Measurements from ENCODE around the gene FOXC2. TPM values are rescaled to one million over a fixed set of nuclear protein-coding genes. Genes with fewer than 3 reads are reported as not detected.
"Not testable (repeated sequence)": the region's sequence is repeated elsewhere in the genome, so short reads cannot be mapped to it uniquely, and the experiment has no call there.

FOXC2 gene
- total RNA-seq, 5 donors from 2014 or later (not counting 1 experiment from before 2014, with no cell fraction given): not detected

GRCh38 chr16:86584071-86584685, 17.5 kb downstream of the FOXC2 start:
- H3K27me3 ChIP-seq (replicated peaks in 1 of 2; ENCODE audit: control insufficient read depth in 2 of 2, extremely low read depth in 1 of 2, insufficient read depth in 2 of 2, low read length in 1 of 2): peaks cover 10 to 37% of the 10 kb centered on the region in 2 experiments
- no peak for DNase-seq
- POLR2A ChIA-PET: no interaction called here
- no peak overlapping the region for H3K27ac Mint-ChIP-seq
- H3K4me1 ChIP-seq (ENCODE audit: control insufficient read depth in 1 of 2, extremely low read depth in 1 of 2, insufficient read depth in 2 of 2, low read length in 2 of 2): no peaks in the 10 kb centered on the region
- no peak overlapping the region for H3K4me3 Mint-ChIP-seq
- no peaks in the 10 kb centered on the region for H3K9me3 ChIP-seq
- no peak overlapping the region for H3K4me3 ChIP-seq (ENCODE audit: control insufficient read depth in 1 of 2, extremely low read depth in 1 of 2, low read length in 1 of 2)
- no peaks in the 10 kb centered on the region for H3K4me1 Mint-ChIP-seq
- H3K27me3 Mint-ChIP-seq: peaks cover 28 to 37% of the 10 kb centered on the region in 2 donors
- no peaks in the 10 kb centered on the region for H3K36me3 Mint-ChIP-seq
- no peak overlapping the region for H3K27ac ChIP-seq (ENCODE audit: low read length)
- CTCF ChIA-PET: no interaction called here
- no peaks in the 10 kb centered on the region for H3K36me3 ChIP-seq (ENCODE audit: control insufficient read depth in 2 of 2, extremely low read depth in 1 of 2, insufficient read depth in 1 of 2, low read length in 1 of 2)
- 83% methylated on average over 3 of the region's 6 CpGs for WGBS (ENCODE audit: insufficient coverage)
- no peak for ATAC-seq (replicated peaks in 1 of 4)
- H3K9me3 Mint-ChIP-seq: no peaks in the 10 kb centered on the region

DNA sequence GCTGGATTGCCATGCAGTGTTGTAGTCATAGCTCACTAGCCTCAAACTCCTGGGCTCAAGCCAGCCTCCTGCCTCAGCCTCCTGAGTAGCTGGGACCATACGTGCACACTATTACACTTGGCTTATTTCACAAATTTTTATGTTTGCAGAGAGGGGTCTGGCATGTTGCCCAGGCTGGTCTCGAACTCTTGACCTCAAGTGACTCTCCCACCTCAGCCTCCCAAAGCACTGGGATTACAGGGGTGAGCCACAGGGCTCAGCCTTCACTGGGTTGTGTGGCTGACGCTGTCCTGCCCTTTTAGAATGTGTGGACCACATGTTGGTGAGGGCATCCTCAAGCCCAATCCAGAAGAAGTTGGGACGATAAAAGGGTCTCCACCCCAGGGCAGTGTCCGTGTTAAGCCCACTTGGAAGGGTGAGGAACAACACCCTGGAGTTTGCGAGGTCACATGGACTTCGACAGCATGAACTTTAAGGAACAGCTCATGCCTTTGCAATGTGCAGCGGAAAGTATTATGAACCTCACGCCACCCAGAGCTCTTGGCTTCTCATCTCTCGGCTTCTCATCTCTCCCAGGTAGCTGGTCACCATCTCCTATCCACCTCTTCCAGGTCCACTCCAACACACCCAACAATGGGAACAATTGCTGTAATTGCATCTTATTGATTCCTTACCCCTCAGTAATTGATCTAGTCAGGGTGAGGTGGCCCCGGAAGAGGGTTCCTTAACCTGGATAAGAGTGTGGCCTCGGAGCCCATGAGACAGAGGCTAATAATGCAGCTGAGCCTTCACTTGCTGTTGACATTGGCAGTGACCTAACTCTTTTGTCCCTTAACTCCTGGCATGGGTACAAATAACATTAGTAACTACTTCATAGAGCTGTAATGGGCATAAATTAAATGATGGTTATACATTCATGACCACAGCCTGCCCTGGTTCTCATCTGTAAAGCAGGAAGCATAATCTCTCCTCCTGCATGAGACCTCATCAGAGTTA, 18.4 kb downstream of the FOXC2 start:
- CTCF ChIA-PET: no interaction called here
- Histone ChIP-seq H3K4me1 (ENCODE audit: control insufficient read depth in 1 of 2, extremely low read depth in 1 of 2, insufficient read depth in 2 of 2, low read length in 2 of 2) (no peaks in the 10 kb centered on the region), H3K36me3 (ENCODE audit: control insufficient read depth in 2 of 2, extremely low read depth in 1 of 2, insufficient read depth in 1 of 2, low read length in 1 of 2) (no peaks in the 10 kb centered on the region), H3K4me3 (ENCODE audit: control insufficient read depth in 1 of 2, extremely low read depth in 1 of 2, low read length in 1 of 2) (no peak overlapping the region), H3K27me3 (replicated peaks in 1 of 2; ENCODE audit: control insufficient read depth in 2 of 2, extremely low read depth in 1 of 2, insufficient read depth in 2 of 2, low read length in 1 of 2) (peaks cover 10 to 31% of the 10 kb centered on the region in 2 experiments), H3K9me3 (no peaks in the 10 kb centered on the region), H3K27ac (ENCODE audit: low read length) (no peak overlapping the region)
- POLR2A ChIA-PET: no interaction called here
- H3K4me3 Mint-ChIP-seq: no peak overlapping the region
- DNase-seq (no peak), ATAC-seq (replicated peaks in 1 of 4) (no peak)
- H3K36me3 Mint-ChIP-seq: no peaks in the 10 kb centered on the region
- H3K27me3 Mint-ChIP-seq: peaks cover 24 to 31% of the 10 kb centered on the region in 2 donors
- no peaks in the 10 kb centered on the region for H3K9me3 Mint-ChIP-seq
- 77% methylated on average over 8 of the region's 12 CpGs for WGBS (ENCODE audit: insufficient coverage)
- H3K4me1 Mint-ChIP-seq: no peaks in the 10 kb centered on the region
- H3K27ac Mint-ChIP-seq: no peak overlapping the region

- Mint-ChIP-seq H3K9me3 (no peaks in the 10 kb centered on the region), H3K4me1 (no peaks in the 10 kb centered on the region), H3K27me3 (peaks cover 15 to 23% of the 10 kb centered on the region in 2 donors), H3K4me3 (no peak overlapping the region), H3K27ac (no peak overlapping the region), H3K36me3 (no peaks in the 10 kb centered on the region)
- Histone ChIP-seq H3K27me3 (replicated peaks in 1 of 2; ENCODE audit: control insufficient read depth in 2 of 2, extremely low read depth in 1 of 2, insufficient read depth in 2 of 2, low read length in 1 of 2) (peaks cover 10 to 30% of the 10 kb centered on the region in 2 experiments), H3K9me3 (no peaks in the 10 kb centered on the region), H3K27ac (ENCODE audit: low read length) (no peak overlapping the region), H3K4me3 (ENCODE audit: control insufficient read depth in 1 of 2, extremely low read depth in 1 of 2, low read length in 1 of 2) (no peak overlapping the region), H3K4me1 (ENCODE audit: control insufficient read depth in 1 of 2, extremely low read depth in 1 of 2, insufficient read depth in 2 of 2, low read length in 2 of 2) (no peaks in the 10 kb centered on the region), H3K36me3 (ENCODE audit: control insufficient read depth in 2 of 2, extremely low read depth in 1 of 2, insufficient read depth in 1 of 2, low read length in 1 of 2) (no peaks in the 10 kb centered on the region)
- CTCF ChIA-PET: no interaction called here
- ATAC-seq (replicated peaks in 1 of 4): no peak
- no peak for DNase-seq
- 78% methylated on average over 7 of the region's 10 CpGs for WGBS (ENCODE audit: insufficient coverage)
- POLR2A ChIA-PET: no interaction called here
Observed at GRCh38 chr16:86585821-86586611, 19.4 kb downstream of the FOXC2 start.

GRCh38 chr16:86587487-86587886, 20.9 kb downstream of the FOXC2 start:
- ChIA-PET CTCF (no interaction called here), POLR2A (no interaction called here)
- H3K27me3 Mint-ChIP-seq: peaks cover 14 to 18% of the 10 kb centered on the region in 2 donors
- no peaks in the 10 kb centered on the region for H3K36me3 Mint-ChIP-seq
- ATAC-seq (replicated peaks in 1 of 4) (no peak), DNase-seq (no peak)
- peaks cover 7 to 29% of the 10 kb centered on the region in 2 experiments for H3K27me3 ChIP-seq (replicated peaks in 1 of 2; ENCODE audit: control insufficient read depth in 2 of 2, extremely low read depth in 1 of 2, insufficient read depth in 2 of 2, low read length in 1 of 2)
- no peaks in the 10 kb centered on the region for H3K9me3 Mint-ChIP-seq
- H3K27ac Mint-ChIP-seq: no peak overlapping the region
- no peaks in the 10 kb centered on the region for H3K4me1 Mint-ChIP-seq
- H3K36me3 ChIP-seq (ENCODE audit: control insufficient read depth in 2 of 2, extremely low read depth in 1 of 2, insufficient read depth in 1 of 2, low read length in 1 of 2): no peaks in the 10 kb centered on the region
- no peaks in the 10 kb centered on the region for H3K4me1 ChIP-seq (ENCODE audit: control insufficient read depth in 1 of 2, extremely low read depth in 1 of 2, insufficient read depth in 2 of 2, low read length in 2 of 2)
- no peak overlapping the region for H3K4me3 ChIP-seq (ENCODE audit: control insufficient read depth in 1 of 2, extremely low read depth in 1 of 2, low read length in 1 of 2)
- 92% methylated on average over 3 of the region's 3 CpGs for WGBS (ENCODE audit: insufficient coverage)
- no peak overlapping the region for H3K4me3 Mint-ChIP-seq
- no peak overlapping the region for H3K27ac ChIP-seq (ENCODE audit: low read length)
- no peaks in the 10 kb centered on the region for H3K9me3 ChIP-seq

GRCh38 chr16:86587955-86588354, 21.3 kb downstream of the FOXC2 start:
- WGBS (ENCODE audit: insufficient coverage): 68% methylated on average over 3 of the region's 3 CpGs

GRCh38 chr16:86590501-86591144, 24.0 kb downstream of the FOXC2 start:
- Mint-ChIP-seq H3K4me3 (no peak overlapping the region), H3K4me1 (peaks cover 0 to 9% (median 0%) of the 10 kb centered on the region in 3 donors), H3K27ac (no peak overlapping the region), H3K27me3 (peaks cover 20 to 26% of the 10 kb centered on the region in 2 donors), H3K36me3 (no peaks in the 10 kb centered on the region), H3K9me3 (no peaks in the 10 kb centered on the region)
- DNase-seq: no peak
- Histone ChIP-seq H3K4me3 (ENCODE audit: control insufficient read depth in 1 of 2, extremely low read depth in 1 of 2, low read length in 1 of 2) (no peak overlapping the region), H3K4me1 (ENCODE audit: control insufficient read depth in 1 of 2, extremely low read depth in 1 of 2, insufficient read depth in 2 of 2, low read length in 2 of 2) (peaks cover 0 to 4% of the 10 kb centered on the region in 2 experiments), H3K9me3 (no peaks in the 10 kb centered on the region), H3K36me3 (ENCODE audit: control insufficient read depth in 2 of 2, extremely low read depth in 1 of 2, insufficient read depth in 1 of 2, low read length in 1 of 2) (no peaks in the 10 kb centered on the region), H3K27ac (ENCODE audit: low read length) (no peak overlapping the region), H3K27me3 (replicated peaks in 1 of 2; ENCODE audit: control insufficient read depth in 2 of 2, extremely low read depth in 1 of 2, insufficient read depth in 2 of 2, low read length in 1 of 2) (peaks cover 2 to 29% of the 10 kb centered on the region in 2 experiments)
- no peak for ATAC-seq (replicated peaks in 1 of 4)
- POLR2A ChIA-PET: no interaction called here
- WGBS (ENCODE audit: insufficient coverage): 100% methylated on average over 1 of the region's 4 CpGs
- CTCF ChIA-PET: no interaction called here

More at GRCh38 chr16:86587955-86588354, 21.3 kb downstream of the FOXC2 start:
- H3K9me3 ChIP-seq; H3K4me1 ChIP-seq (ENCODE audit: control insufficient read depth in 1 of 2, extremely low read depth in 1 of 2, insufficient read depth in 2 of 2, low read length in 2 of 2); H3K4me3 ChIP-seq (ENCODE audit: control insufficient read depth in 1 of 2, extremely low read depth in 1 of 2, low read length in 1 of 2); POLR2A ChIA-PET; H3K36me3 Mint-ChIP-seq; H3K9me3 Mint-ChIP-seq; CTCF ChIA-PET; H3K4me1 Mint-ChIP-seq; H3K36me3 ChIP-seq (ENCODE audit: control insufficient read depth in 2 of 2, extremely low read depth in 1 of 2, insufficient read depth in 1 of 2, low read length in 1 of 2); H3K27ac Mint-ChIP-seq; H3K4me3 Mint-ChIP-seq; H3K27ac ChIP-seq (ENCODE audit: low read length); DNase-seq; ATAC-seq (replicated peaks in 1 of 4): not testable (repeated sequence)
- peaks cover 5 to 34% of the 10 kb centered on the region in 2 experiments for H3K27me3 ChIP-seq (replicated peaks in 1 of 2; ENCODE audit: control insufficient read depth in 2 of 2, extremely low read depth in 1 of 2, insufficient read depth in 2 of 2, low read length in 1 of 2)
- H3K27me3 Mint-ChIP-seq: peaks cover 15 to 19% of the 10 kb centered on the region in 2 donors
